Esophagus (tissue), 2 donors: ENCODE results near the gene PTX4. TPM values are rescaled to one million over a fixed set of nuclear protein-coding genes. Genes with fewer than 3 reads are reported as not detected.

ENCODE experiments used
- H3K27ac ChIP-seq, 2 donors: one replicate each; pipeline ENCODE4 v1.5.1; 2013; ENCODE audit warnings: low read depth in 2 of 2, mild to moderate bottlenecking in 2 of 2, inconsistent platforms in 1 of 2, low read length in 1 of 2, moderate library complexity in 1 of 2
- H3K27me3 ChIP-seq, 2 donors: one replicate each; pipeline ENCODE4 v1.6.1; 2013; ENCODE audit warnings: low read length in 2 of 2, control low read depth in 1 of 2, mild to moderate bottlenecking in 1 of 2; ENCODE audit not compliant: insufficient read depth in 2 of 2, control insufficient read depth in 1 of 2
- H3K36me3 ChIP-seq, 2 donors: one replicate each; pipeline ENCODE4 v1.6.1; 2013; ENCODE audit warnings: low read length in 1 of 2; ENCODE audit not compliant: control insufficient read depth in 2 of 2, insufficient read depth in 2 of 2
- H3K4me1 ChIP-seq, 2 donors: one replicate each; pipeline ENCODE4 v1.6.1; 2013; ENCODE audit warnings: low read length in 1 of 2; ENCODE audit not compliant: control insufficient read depth in 2 of 2, insufficient read depth in 2 of 2
- H3K4me3 ChIP-seq, 2 donors: one replicate each; pipeline ENCODE4 v1.5.1; 2013; ENCODE audit warnings: low read length in 2 of 2, mild to moderate bottlenecking in 2 of 2, low read depth in 1 of 2, moderate library complexity in 1 of 2
- H3K9me3 ChIP-seq, 2 donors: one replicate each; pipeline ENCODE4 v1.6.1; 2013; ENCODE audit warnings: mild to moderate bottlenecking in 2 of 2, low read depth in 1 of 2, low read length in 1 of 2, moderate library complexity in 1 of 2; ENCODE audit not compliant: control insufficient read depth in 2 of 2, insufficient read depth in 1 of 2
- WGBS, 2 donors: extraction: QIAGEN DNeasy Blood & Tissue Kit; methylation state at CpG; one replicate each; pipeline ENCODE4 v1.1.7; 2013; 5-methylcytosine and 5-hydroxymethylcytosine counted together
- polyA plus RNA-seq, 2 donors: library from polyadenylated mRNA; stranded (reverse); fragments of 200-250 nt; gene quantifications; one replicate each; pipeline ENCODE4 v1.2.3, GENCODE V29; 2013
- donor health status: healthy with polysubstance abuse.
- donor health status: Bipolar disorder and iron deficiency.

PTX4 gene
- polyA plus RNA-seq, 2 donors, result not detected

- Histone ChIP-seq H3K9me3 (no peaks in the 10 kb centered on the region), H3K27me3 (no peaks in the 10 kb centered on the region), H3K27ac (no peak overlapping the region), H3K4me3 (no peak overlapping the region), H3K4me1 (no peaks in the 10 kb centered on the region), H3K36me3 (no peaks in the 10 kb centered on the region)
- WGBS, 2 donors, result 81 to 84% methylated on average over 18 to 27 of the region's 27 CpGs
Measured at GRCh38 chr16:1439058-1439698, 49.6 kb downstream of the PTX4 start.

GRCh38 chr16:1438229-1439057 is 50.3 kb downstream of the PTX4 start:
- H3K36me3 ChIP-seq, result no peaks in the 10 kb centered on the region
- H3K4me1 ChIP-seq, result no peaks in the 10 kb centered on the region
- H3K4me3 ChIP-seq, result no peak overlapping the region
- no peak overlapping the region for H3K27ac ChIP-seq
- no peaks in the 10 kb centered on the region for H3K9me3 ChIP-seq
- 83 to 84% methylated on average over 31 to 35 of the region's 35 CpGs for WGBS, 2 donors
- no peaks in the 10 kb centered on the region for H3K27me3 ChIP-seq

- Histone ChIP-seq H3K9me3 (no peaks in the 10 kb centered on the region), H3K4me3 (no peak overlapping the region), H3K27ac (no peak overlapping the region), H3K4me1 (no peaks in the 10 kb centered on the region), H3K27me3 (no peaks in the 10 kb centered on the region), H3K36me3 (no peaks in the 10 kb centered on the region)
- WGBS, 2 donors, result 85 to 86% methylated on average over 20 to 22 of the region's 22 CpGs
Measured at GRCh38 chr16:1437606-1438005, 51.1 kb downstream of the PTX4 start.

- H3K4me1 ChIP-seq, result no peaks in the 10 kb centered on the region
- no peaks in the 10 kb centered on the region for H3K27me3 ChIP-seq
- H3K27ac ChIP-seq, result no peak overlapping the region
- H3K9me3 ChIP-seq, result no peaks in the 10 kb centered on the region
- 85 to 89% methylated on average over 45 to 47 of the region's 47 CpGs for WGBS, 2 donors
- H3K4me3 ChIP-seq, result no peak overlapping the region
- H3K36me3 ChIP-seq, result no peaks in the 10 kb centered on the region
Measured at GRCh38 chr16:1436731-1437355, 51.9 kb downstream of the PTX4 start.

GRCh38 chr16:1435921-1436697 is 52.6 kb downstream of the PTX4 start:
- no peak overlapping the region for H3K27ac ChIP-seq
- WGBS, 2 donors, result 82 to 84% methylated on average over 29 to 32 of the region's 32 CpGs

More at GRCh38 chr16:1435921-1436697, 52.6 kb downstream of the PTX4 start:
- Histone ChIP-seq H3K9me3 (no peaks in the 10 kb centered on the region), H3K4me3 (no peak overlapping the region), H3K27me3 (no peaks in the 10 kb centered on the region), H3K36me3 (no peaks in the 10 kb centered on the region), H3K4me1 (no peaks in the 10 kb centered on the region)

Other genes starting within 250 kb of the PTX4 start
- 10 to 100 TPM in 1 of 2 donors, 1 to 10 TPM in 1; 2.8 to 33.0 TPM for gene TPSAB1, start 248.2 kb downstream of the PTX4 start, polyA plus RNA-seq
- gene TPSD1, start 232.9 kb downstream of the PTX4 start, polyA plus RNA-seq, result 1 to 10 TPM in 1 of 2 donors, under 1 TPM in 1; 0.83 to 1.5 TPM
- gene UBE2I, start 179.3 kb downstream of the PTX4 start, polyA plus RNA-seq, result 10 to 100 TPM; 35.4 to 56.9 TPM
- gene BAIAP3, start 155.3 kb downstream of the PTX4 start, polyA plus RNA-seq, result 1 to 10 TPM; 1.2 to 2.7 TPM
- 10 to 100 TPM; 31.4 to 53.0 TPM for gene TSR3, start 137.1 kb downstream of the PTX4 start, polyA plus RNA-seq
- 10 to 100 TPM; 33.6 to 39.1 TPM for gene GNPTG, start 137.0 kb downstream of the PTX4 start, polyA plus RNA-seq
- 1 to 10 TPM; 5.4 to 8.1 TPM for gene UNKL, start 74.2 kb downstream of the PTX4 start, polyA plus RNA-seq
- gene UQCC4, start 68.2 kb downstream of the PTX4 start, polyA plus RNA-seq, result 10 to 100 TPM; 11.6 to 24.6 TPM
- gene PERCC1, start 57.9 kb downstream of the PTX4 start, polyA plus RNA-seq, result not detected
- under 1 TPM; 0.44 to 0.98 TPM for gene CCDC154, start 44.4 kb downstream of the PTX4 start, polyA plus RNA-seq
- gene CLCN7, start 13.9 kb downstream of the PTX4 start, polyA plus RNA-seq, result 10 to 100 TPM; 18.7 to 33.1 TPM
- 10 to 100 TPM; 32.6 to 60.8 TPM for gene TELO2, start 4.4 kb upstream of the PTX4 start, polyA plus RNA-seq
- gene TMEM204, start 44.7 kb upstream of the PTX4 start, polyA plus RNA-seq, result 1 to 10 TPM; 3.4 to 6.2 TPM
- gene IFT140, start 123.1 kb upstream of the PTX4 start, polyA plus RNA-seq, result 1 to 10 TPM; 4.3 to 8.8 TPM
- 10 to 100 TPM in 1 of 2 donors, 1 to 10 TPM in 1; 4.8 to 10.5 TPM for gene CRAMP1, start 123.4 kb upstream of the PTX4 start, polyA plus RNA-seq
- 10 to 100 TPM; 20.5 to 31.0 TPM for gene JPT2, start 189.3 kb upstream of the PTX4 start, polyA plus RNA-seq
- gene MAPK8IP3, start 217.3 kb upstream of the PTX4 start, polyA plus RNA-seq, result 10 to 100 TPM; 21.6 to 73.8 TPM